Natural killer cell treated with Interleukin-12 subunit alpha and Interleukin-12 subunit beta and Interleukin-15 and Interleukin-18, amount 100 ng/mL, for 72 hours (primary cell): ENCODE data around the gene HNF1B. TPM values are rescaled to one million over a fixed set of nuclear protein-coding genes. Genes with fewer than 3 reads are reported as not detected.

ENCODE experiments used
- ATAC-seq, 2 donors: fragments of 150-1000 bp; cut with Tn5 transposase in 1 of 2; sonication (Bioruptor Pico), chemical (Tn5 transposase) in 1 of 2; 2 replicates each; pipeline ENCODE4 v1.10.0; 2021
- DNase-seq: peaks from one replicate; pipeline ENCODE4 v3.0.0; 2022; ENCODE audit warnings: low spot score
- H3K27ac Mint-ChIP-seq, 2 donors: 1 replicate in 1 of 2; 2 replicates in 1 of 2; pipeline ENCODE4 v1.8.0; 2022; ENCODE audit warnings: mixed read lengths in 2 of 2, mild to moderate bottlenecking in 1 of 2, moderate library complexity in 1 of 2
- H3K27me3 Mint-ChIP-seq, 2 donors: 1 replicate in 1 of 2; 2 replicates in 1 of 2; pipeline ENCODE4 v1.8.0; 2022; ENCODE audit warnings: mixed read lengths in 2 of 2
- H3K36me3 Mint-ChIP-seq: one replicate; pipeline ENCODE4 v1.8.0; 2022; ENCODE audit warnings: mixed read lengths
- H3K4me1 Mint-ChIP-seq, 2 donors: 1 replicate in 1 of 2; 2 replicates in 1 of 2; pipeline ENCODE4 v1.8.0; 2022; ENCODE audit warnings: low read depth in 2 of 2, mixed read lengths in 2 of 2, mild to moderate bottlenecking in 1 of 2
- H3K4me3 Mint-ChIP-seq: one replicate; pipeline ENCODE4 v1.8.0; 2022; ENCODE audit warnings: mixed read lengths
- H3K9me3 Mint-ChIP-seq: 2 replicates; pipeline ENCODE4 v1.8.0; 2022; ENCODE audit warnings: mixed read lengths
- total RNA-seq, 2 donors: library from RNA; stranded (reverse); gene quantifications; one replicate each; pipeline ENCODE4 v1.2.3, GENCODE V29; 2022

HNF1B gene
- total RNA-seq, 2 donors from 2014 or later: 0.19 TPM; not detected in 1

GRCh38 chr17:37648555-37648954 lies 96.3 kb downstream of the HNF1B start:
- H3K4me3 Mint-ChIP-seq: peak overlapping the region; percentile 12
- H3K4me1 Mint-ChIP-seq: peaks cover 11 to 16% of the 10 kb centered on the region in 2 donors

GRCh38 chr17:37647856-37648255 lies 97.0 kb downstream of the HNF1B start:
- no peak overlapping the region for H3K4me3 Mint-ChIP-seq
- H3K27ac Mint-ChIP-seq: no peak overlapping the region
- no peaks in the 10 kb centered on the region for H3K9me3 Mint-ChIP-seq
- ATAC-seq (no peak), DNase-seq (no peak)
- peaks cover 1% of the 10 kb centered on the region for H3K36me3 Mint-ChIP-seq
- H3K27me3 Mint-ChIP-seq: peaks cover 36 to 53% of the 10 kb centered on the region in 2 donors
- peaks cover 12 to 23% of the 10 kb centered on the region in 2 donors for H3K4me1 Mint-ChIP-seq

More at GRCh38 chr17:37648555-37648954, 96.3 kb downstream of the HNF1B start:
- no peak overlapping the region for H3K27ac Mint-ChIP-seq
- no peaks in the 10 kb centered on the region for H3K9me3 Mint-ChIP-seq
- ATAC-seq: peak in 1 of 2 donors; percentile 51
- H3K36me3 Mint-ChIP-seq: no peaks in the 10 kb centered on the region
- no peak for DNase-seq
- peaks cover 40 to 58% of the 10 kb centered on the region in 2 donors for H3K27me3 Mint-ChIP-seq

DNA sequence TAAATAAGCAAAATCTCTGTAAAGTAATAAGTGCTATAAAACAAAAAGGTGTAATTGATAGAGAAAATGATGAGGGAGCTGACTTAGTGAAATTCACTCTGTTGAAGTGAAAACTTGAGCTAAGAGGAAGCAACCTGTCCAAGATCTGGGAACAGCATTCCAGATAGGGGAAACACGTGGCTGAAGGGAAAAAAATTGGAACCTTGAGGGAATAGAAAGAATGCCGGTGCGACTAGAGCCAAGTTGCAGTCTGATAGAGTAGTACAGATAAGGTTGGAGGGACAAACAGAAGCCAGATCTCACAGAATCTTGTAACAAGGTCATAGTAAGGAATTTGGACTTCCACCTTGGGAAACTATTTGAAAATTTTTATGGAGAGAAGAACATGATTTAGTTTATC lies 101.0 kb downstream of the HNF1B start:
- peak overlapping the region; percentile 92 to 95 for H3K27ac Mint-ChIP-seq

GRCh38 chr17:37643118-37643766 lies 101.6 kb downstream of the HNF1B start, which contains the start of gene DDX52:
Gene DDX52 (minus strand): TSS chr17:37643446. CDS start chr17:37643420, 26 bp downstream.
- Mint-ChIP-seq H3K27ac (peak within 1 kb of the TSS; percentile 92 to 95), H3K36me3 (peaks cover 20% of the 10 kb centered on the region), H3K27me3 (peaks cover 19 to 34% of the 10 kb centered on the region in 2 donors), H3K4me1 (peaks cover 21 to 34% of the 10 kb centered on the region in 2 donors), H3K4me3 (peak within 1 kb of the TSS; percentile 98), H3K9me3 (no peaks in the 10 kb centered on the region)
- ATAC-seq (peak; percentile 99), DNase-seq (peak; percentile 92)

More for the DNA sequence above, 101.0 kb downstream of the HNF1B start:
- Mint-ChIP-seq H3K27me3 (peaks cover 22 to 41% of the 10 kb centered on the region in 2 donors), H3K4me3 (peak overlapping the region; percentile 98), H3K9me3 (no peaks in the 10 kb centered on the region), H3K4me1 (peaks cover 24 to 38% of the 10 kb centered on the region in 2 donors), H3K36me3 (peaks cover 18% of the 10 kb centered on the region)
- ATAC-seq (no peak), DNase-seq (no peak)

DNA sequence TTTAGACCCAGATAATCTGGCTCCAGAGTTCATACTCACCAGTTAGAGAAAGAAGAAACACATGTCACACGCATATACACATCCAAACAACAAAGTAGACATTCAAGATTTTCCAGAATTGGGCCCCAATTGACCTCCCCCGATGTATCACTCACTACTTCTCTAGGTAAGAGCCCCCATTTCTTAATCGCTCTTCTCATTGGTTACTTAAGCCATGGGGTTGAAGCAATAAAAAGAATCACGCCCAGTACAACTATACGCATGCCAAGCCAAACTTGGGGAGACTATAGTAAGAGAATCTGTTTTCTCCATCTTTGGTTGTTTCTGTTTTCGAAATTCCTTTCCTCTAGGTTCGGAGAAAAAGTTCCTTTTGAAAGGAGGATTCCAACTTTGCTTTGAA lies 102.2 kb downstream of the HNF1B start:
- Mint-ChIP-seq H3K4me1 (peaks cover 19 to 30% of the 10 kb centered on the region in 2 donors), H3K27me3 (peaks cover 15 to 29% of the 10 kb centered on the region in 2 donors), H3K36me3 (peaks cover 23% of the 10 kb centered on the region), H3K4me3 (peak overlapping the region; percentile 98), H3K9me3 (no peaks in the 10 kb centered on the region), H3K27ac (peak overlapping the region; percentile 92 to 95)
- DNase-seq: no peak
- ATAC-seq: peak in 1 of 2 donors; percentile 62

DNA sequence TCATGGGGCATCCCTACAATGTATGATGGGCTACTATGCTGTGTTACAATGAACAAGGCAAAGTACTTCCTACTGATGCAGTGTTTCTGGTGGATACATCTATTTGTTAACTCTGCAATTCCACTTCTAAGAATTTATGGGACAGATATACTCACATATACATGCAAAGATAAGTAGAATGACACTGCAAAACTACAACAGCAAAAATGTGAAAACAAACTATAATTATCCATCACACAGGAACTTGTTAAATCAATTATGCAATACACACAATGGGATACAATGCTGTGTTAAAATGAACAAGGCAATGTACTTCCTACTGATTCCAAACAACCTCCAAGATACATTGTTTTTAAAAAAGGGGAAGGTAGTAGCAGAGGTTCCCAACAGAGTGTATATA lies 104.8 kb downstream of the HNF1B start:
- peaks cover 19 to 30% of the 10 kb centered on the region in 2 donors for H3K4me1 Mint-ChIP-seq
- H3K36me3 Mint-ChIP-seq: peaks cover 36% of the 10 kb centered on the region
- peak overlapping the region; percentile 16 for H3K4me3 Mint-ChIP-seq
- no peaks in the 10 kb centered on the region for H3K9me3 Mint-ChIP-seq
- peak overlapping the region in 1 of 2 donors; percentile 10 for H3K27ac Mint-ChIP-seq
- no peak for ATAC-seq
- no peak for DNase-seq
- peaks cover 7 to 14% of the 10 kb centered on the region in 2 donors for H3K27me3 Mint-ChIP-seq

DNA sequence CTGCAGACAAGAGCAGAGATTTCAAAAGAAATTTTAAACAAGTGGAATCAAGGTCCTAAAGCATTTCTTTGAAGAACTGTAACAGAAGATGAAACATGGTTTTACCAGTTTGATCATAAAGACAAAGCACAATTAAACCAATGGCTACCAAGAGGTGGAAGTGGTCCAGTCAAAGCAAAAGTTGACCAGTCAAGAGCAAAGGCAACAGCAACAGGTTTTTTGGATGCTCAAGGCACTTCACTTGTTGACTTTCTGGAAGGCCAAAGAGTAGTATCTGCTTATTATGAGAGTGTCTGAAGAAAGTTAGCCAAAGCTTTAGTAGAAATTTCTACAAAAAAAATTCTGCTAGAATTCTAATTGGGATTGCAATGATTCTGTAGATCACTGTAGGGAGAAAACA lies 106.9 kb downstream of the HNF1B start:
- peaks cover 16 to 19% of the 10 kb centered on the region in 2 donors for H3K4me1 Mint-ChIP-seq
- no peak for DNase-seq
- no peak for ATAC-seq
- H3K36me3 Mint-ChIP-seq: peaks cover 36% of the 10 kb centered on the region
- no peaks in the 10 kb centered on the region for H3K9me3 Mint-ChIP-seq
- H3K27me3 Mint-ChIP-seq: no peaks in the 10 kb centered on the region
- H3K4me3 Mint-ChIP-seq: no peak overlapping the region
- H3K27ac Mint-ChIP-seq: no peak overlapping the region

Other genes with a start within 250 kb of the HNF1B start
- gene SYNRG, start 135.6 kb downstream of the HNF1B start, total RNA-seq: 10 to 100 TPM; 68.7 to 77.4 TPM
- 10 to 100 TPM; 35.0 to 52.9 TPM for gene DDX52, start 101.6 kb downstream of the HNF1B start, total RNA-seq
- gene TBC1D3K, start 179.4 kb upstream of the HNF1B start, total RNA-seq: not detected
- 10 to 100 TPM; 10.0 to 14.0 TPM for gene TBC1D3L, start 244.0 kb upstream of the HNF1B start, total RNA-seq